ENCODE data around the gene DNAJB7. TPM values are rescaled to one million over a fixed set of nuclear protein-coding genes. Genes with fewer than 3 reads are reported as not detected.
"Not testable (repeated sequence)": the region's sequence is repeated elsewhere in the genome, so short reads cannot be mapped to it uniquely, and the experiment has no call there.

DNAJB7 gene
- polyA plus RNA-seq, 3 donors from 2014 or later, result 0.21 TPM; not detected in 2

- peaks cover 32 to 62% of the 10 kb centered on the region in 2 donors for H3K4me1 Mint-ChIP-seq
- DNase-seq, result no peak
- H3K36me3 Mint-ChIP-seq, result peaks cover 0 to 11% (median 4%) of the 10 kb centered on the region in 3 donors
- peaks cover 6 to 16% (median 16%) of the 10 kb centered on the region in 3 donors for H3K27me3 Mint-ChIP-seq (ENCODE audit: low read depth in 3 of 3)
- H3K9me3 Mint-ChIP-seq, result no peaks in the 10 kb centered on the region
- peak overlapping the region; percentile 99 to 100 (median 100) for H3K27ac Mint-ChIP-seq
- H3K4me3 Mint-ChIP-seq, result peak overlapping the region; percentile 99 to 100 (median 99)
Observed at GRCh38 chr22:40857309-40857855, 4.5 kb downstream of the DNAJB7 start.

GRCh38 chr22:40856513-40857308 lies 5.2 kb downstream of the DNAJB7 start, which contains the start of the genes ST13 and XPNPEP3:
ST13 (minus strand) TSS chr22:40856639; CDS start chr22:40856540, 99 bp downstream.
XPNPEP3 (plus strand) TSS chr22:40857148; CDS start chr22:40857182, 34 bp downstream.
- Mint-ChIP-seq H3K4me1 (peaks cover 32 to 66% of the 10 kb centered on the region in 2 donors), H3K9me3 (no peaks in the 10 kb centered on the region), H3K36me3 (peaks cover 0 to 8% (median 2%) of the 10 kb centered on the region in 3 donors), H3K4me3 (peak within 1 kb of the TSS; percentile 99 to 100 (median 99)), H3K27ac (peak within 1 kb of the TSS; percentile 99 to 100 (median 100)), H3K27me3 (ENCODE audit: low read depth in 3 of 3) (peaks cover 6 to 16% (median 16%) of the 10 kb centered on the region in 3 donors)
- DNase-seq, result peak; percentile 96 to 97 (median 97)

DNA sequence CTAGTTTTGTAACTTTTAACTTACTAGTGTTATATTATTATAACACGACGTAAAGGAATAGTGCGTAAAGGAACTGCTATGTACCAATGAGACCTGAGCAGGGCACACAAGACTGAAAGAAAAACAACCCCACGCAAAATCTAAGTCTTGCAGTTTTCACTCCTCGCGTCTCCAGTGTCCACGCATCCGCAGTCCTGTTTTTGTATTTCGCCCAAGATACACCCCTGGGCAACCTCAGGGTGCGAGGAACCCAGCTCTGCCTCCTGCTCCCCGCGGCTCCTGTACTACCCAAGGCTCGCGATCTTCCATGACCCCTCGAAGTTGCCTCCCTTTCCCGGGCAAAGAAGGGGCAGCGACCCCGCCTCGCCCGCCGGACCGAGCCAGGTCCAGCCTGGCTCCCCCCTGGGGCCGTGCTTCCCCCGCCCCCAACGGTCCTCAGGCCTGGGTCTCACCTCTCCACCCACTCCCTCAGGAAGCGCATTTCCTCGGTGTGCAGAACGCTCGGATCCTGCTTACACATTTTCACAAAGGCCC lies 5.9 kb downstream of the DNAJB7 start:
- no peak for DNase-seq
- Mint-ChIP-seq H3K36me3 (peaks cover 0 to 2% (median 0%) of the 10 kb centered on the region in 3 donors), H3K4me1 (peaks cover 35 to 71% of the 10 kb centered on the region in 2 donors), H3K4me3 (peak overlapping the region; percentile 99 to 100 (median 99)), H3K9me3 (no peaks in the 10 kb centered on the region), H3K27ac (peak overlapping the region; percentile 99 to 100 (median 100)), H3K27me3 (ENCODE audit: low read depth in 3 of 3) (peaks cover 6 to 16% (median 16%) of the 10 kb centered on the region in 3 donors)

DNA sequence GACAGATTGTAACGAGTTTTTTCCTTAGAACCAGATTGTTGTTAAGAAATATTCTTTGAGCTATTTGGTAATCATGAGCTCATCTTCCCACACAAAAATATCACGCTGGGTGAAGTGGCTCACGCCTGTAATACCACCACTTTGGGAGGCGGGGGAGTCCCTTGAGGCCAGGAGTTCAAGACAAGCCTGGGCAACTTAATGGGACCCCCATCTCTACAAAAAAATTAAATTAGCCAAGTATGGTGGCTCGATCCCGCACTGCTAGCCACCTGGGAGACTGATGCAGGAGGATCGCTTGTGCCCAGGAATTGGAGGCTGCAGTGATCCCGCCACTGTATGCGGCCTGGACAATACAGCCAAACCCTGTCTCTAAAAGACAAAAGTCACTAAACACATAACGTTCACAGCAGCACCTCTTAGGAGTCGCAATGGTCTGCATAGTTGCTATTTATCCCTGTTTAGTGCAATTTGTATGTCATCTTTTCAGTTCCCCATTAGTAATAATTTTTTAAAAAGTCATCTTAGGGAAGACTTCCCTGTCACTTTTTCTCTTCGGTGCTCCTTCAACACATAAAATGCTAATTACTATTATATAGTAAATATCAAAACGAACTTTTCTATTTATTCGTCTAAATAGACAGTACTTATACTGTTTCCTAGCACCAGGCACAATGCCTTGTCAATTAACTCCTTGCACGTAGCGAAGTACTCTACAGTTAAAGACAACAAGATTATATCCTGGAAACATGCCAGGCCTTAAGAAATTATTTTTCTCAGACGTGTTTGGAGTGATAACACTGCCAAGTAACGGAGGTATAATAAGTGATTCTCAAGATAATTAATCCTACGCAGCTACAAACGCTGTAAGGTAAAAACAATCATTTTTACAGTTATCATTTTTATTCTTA lies 6.6 kb downstream of the DNAJB7 start:
- DNase-seq, result peak in 1 of 3 donors; percentile 1
- H3K9me3 Mint-ChIP-seq, result no peaks in the 10 kb centered on the region
- peak overlapping the region; percentile 54 to 100 (median 99) for H3K4me3 Mint-ChIP-seq
- peaks cover 0 to 2% (median 0%) of the 10 kb centered on the region in 3 donors for H3K36me3 Mint-ChIP-seq
- peak overlapping the region; percentile 99 to 100 (median 100) for H3K27ac Mint-ChIP-seq
- H3K27me3 Mint-ChIP-seq (ENCODE audit: low read depth in 3 of 3), result peaks cover 6 to 16% (median 16%) of the 10 kb centered on the region in 3 donors
- H3K4me1 Mint-ChIP-seq, result peaks cover 35 to 74% of the 10 kb centered on the region in 2 donors

DNA sequence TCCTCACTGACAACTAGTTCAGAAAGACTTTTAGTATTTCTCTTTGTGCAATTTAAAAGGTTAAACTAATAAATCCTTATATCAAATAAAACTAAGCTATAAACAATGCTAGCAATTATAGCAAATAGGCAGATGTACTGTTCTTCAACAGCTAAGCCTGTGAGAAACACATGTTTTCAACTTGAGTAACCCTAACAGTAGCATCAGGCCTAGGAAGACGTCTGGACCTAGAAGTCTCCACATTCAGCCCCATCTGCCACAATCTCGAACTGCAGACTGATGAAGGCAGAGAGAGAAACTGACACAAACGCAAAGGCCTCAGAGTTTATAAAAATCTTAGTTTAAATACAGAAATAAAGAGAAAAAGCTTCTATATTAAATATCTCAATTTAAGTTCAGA lies 8.0 kb downstream of the DNAJB7 start:
- Mint-ChIP-seq H3K4me3 (peak overlapping the region in 2 of 5 donors; percentile 27 to 45), H3K36me3 (peaks cover 0 to 4% (median 0%) of the 10 kb centered on the region in 3 donors), H3K27me3 (ENCODE audit: low read depth in 3 of 3) (peaks cover 6 to 16% (median 16%) of the 10 kb centered on the region in 3 donors), H3K9me3 (no peaks in the 10 kb centered on the region), H3K27ac (peak overlapping the region in 2 of 6 donors; percentile 18 to 63), H3K4me1 (peaks cover 35 to 75% of the 10 kb centered on the region in 2 donors)
- no peak for DNase-seq

- H3K36me3 Mint-ChIP-seq, result peaks cover 0 to 4% (median 0%) of the 10 kb centered on the region in 3 donors
- H3K4me1 Mint-ChIP-seq, result peaks cover 35 to 73% of the 10 kb centered on the region in 2 donors
- peak overlapping the region in 1 of 5 donors; percentile 0 for H3K4me3 Mint-ChIP-seq
- DNase-seq, result no peak
- H3K27me3 Mint-ChIP-seq (ENCODE audit: low read depth in 3 of 3), result peaks cover 6 to 16% (median 16%) of the 10 kb centered on the region in 3 donors
- H3K27ac Mint-ChIP-seq, result peak overlapping the region in 2 of 6 donors; percentile 18 to 63
- H3K9me3 Mint-ChIP-seq, result no peaks in the 10 kb centered on the region
Observed at GRCh38 chr22:40853333-40853732, 8.6 kb downstream of the DNAJB7 start.

GRCh38 chr22:40845816-40846215 lies 16.1 kb downstream of the DNAJB7 start:
- H3K4me1 Mint-ChIP-seq, result peaks cover 0 to 25% of the 10 kb centered on the region in 2 donors
- not testable (repeated sequence) for H3K27me3 Mint-ChIP-seq (ENCODE audit: low read depth in 3 of 3)

DNA sequence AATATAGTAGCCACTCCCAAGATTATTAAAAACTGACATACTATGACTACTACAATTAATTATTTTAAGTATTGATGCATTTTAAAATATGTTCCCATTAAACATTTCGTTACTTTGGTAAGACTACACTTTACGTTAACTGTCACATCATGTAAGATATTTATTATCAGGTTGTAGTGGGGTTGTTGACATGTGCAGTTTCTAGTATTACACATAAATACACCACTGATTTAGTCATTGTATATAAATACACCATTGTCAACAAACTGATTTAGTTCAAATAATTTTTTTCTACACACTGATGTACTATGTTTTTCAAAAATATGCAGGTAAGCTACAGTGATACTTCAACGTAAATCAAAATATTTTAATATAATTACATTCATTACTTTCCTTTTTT lies 17.0 kb downstream of the DNAJB7 start:
- no peaks in the 10 kb centered on the region for H3K9me3 Mint-ChIP-seq
- no peak for DNase-seq
- peaks cover 20 to 34% (median 21%) of the 10 kb centered on the region in 3 donors for H3K36me3 Mint-ChIP-seq
- H3K4me3 Mint-ChIP-seq, result no peak overlapping the region
- no peaks in the 10 kb centered on the region for H3K27me3 Mint-ChIP-seq (ENCODE audit: low read depth in 3 of 3)
- peaks cover 0 to 19% of the 10 kb centered on the region in 2 donors for H3K4me1 Mint-ChIP-seq
- H3K27ac Mint-ChIP-seq, result no peak overlapping the region

More at GRCh38 chr22:40845816-40846215, 16.1 kb downstream of the DNAJB7 start:
- not testable (repeated sequence) for H3K4me3 Mint-ChIP-seq, H3K27ac Mint-ChIP-seq, H3K9me3 Mint-ChIP-seq, DNase-seq
- peaks cover 13 to 30% (median 24%) of the 10 kb centered on the region in 3 donors for H3K36me3 Mint-ChIP-seq

GRCh38 chr22:40838486-40838885 lies 23.4 kb downstream of the DNAJB7 start:
- peaks cover 0 to 13% of the 10 kb centered on the region in 2 donors for H3K4me1 Mint-ChIP-seq
- no peak for DNase-seq
- no peaks in the 10 kb centered on the region for H3K27me3 Mint-ChIP-seq (ENCODE audit: low read depth in 3 of 3)
- H3K9me3 Mint-ChIP-seq, result no peaks in the 10 kb centered on the region
- no peak overlapping the region for H3K27ac Mint-ChIP-seq
- no peak overlapping the region for H3K4me3 Mint-ChIP-seq
- peaks cover 19 to 41% (median 20%) of the 10 kb centered on the region in 3 donors for H3K36me3 Mint-ChIP-seq

DNA sequence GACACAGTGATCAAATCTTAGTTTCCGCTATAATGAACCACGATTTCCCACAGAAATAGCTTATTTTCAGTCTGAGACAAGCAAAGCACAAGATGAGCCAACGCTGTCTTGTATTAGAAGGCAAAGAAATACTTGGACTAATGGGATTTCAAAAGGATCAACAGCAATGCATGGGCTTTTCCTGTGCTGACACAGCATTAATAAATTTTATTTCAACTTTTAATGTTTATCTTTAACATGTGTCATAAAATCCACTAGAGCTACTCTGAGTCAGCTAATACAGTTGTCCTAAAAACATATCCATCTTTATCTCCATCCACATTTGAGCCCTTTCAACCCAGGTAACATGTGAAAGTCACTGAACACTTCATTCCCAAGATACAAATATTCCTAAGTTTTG lies 27.3 kb downstream of the DNAJB7 start:
- Mint-ChIP-seq H3K4me1 (no peaks in the 10 kb centered on the region), H3K36me3 (peaks cover 14 to 36% (median 26%) of the 10 kb centered on the region in 3 donors), H3K4me3 (no peak overlapping the region), H3K27me3 (ENCODE audit: low read depth in 3 of 3) (no peaks in the 10 kb centered on the region), H3K9me3 (no peaks in the 10 kb centered on the region), H3K27ac (peak overlapping the region in 1 of 6 donors; percentile 34)
- no peak for DNase-seq

- no peak for DNase-seq
- Mint-ChIP-seq H3K36me3 (peaks cover 12 to 36% (median 28%) of the 10 kb centered on the region in 3 donors), H3K4me3 (no peak overlapping the region), H3K27ac (no peak overlapping the region), H3K4me1 (no peaks in the 10 kb centered on the region), H3K9me3 (no peaks in the 10 kb centered on the region), H3K27me3 (ENCODE audit: low read depth in 3 of 3) (no peaks in the 10 kb centered on the region)
Observed at GRCh38 chr22:40829131-40829530, 32.8 kb downstream of the DNAJB7 start.

DNA sequence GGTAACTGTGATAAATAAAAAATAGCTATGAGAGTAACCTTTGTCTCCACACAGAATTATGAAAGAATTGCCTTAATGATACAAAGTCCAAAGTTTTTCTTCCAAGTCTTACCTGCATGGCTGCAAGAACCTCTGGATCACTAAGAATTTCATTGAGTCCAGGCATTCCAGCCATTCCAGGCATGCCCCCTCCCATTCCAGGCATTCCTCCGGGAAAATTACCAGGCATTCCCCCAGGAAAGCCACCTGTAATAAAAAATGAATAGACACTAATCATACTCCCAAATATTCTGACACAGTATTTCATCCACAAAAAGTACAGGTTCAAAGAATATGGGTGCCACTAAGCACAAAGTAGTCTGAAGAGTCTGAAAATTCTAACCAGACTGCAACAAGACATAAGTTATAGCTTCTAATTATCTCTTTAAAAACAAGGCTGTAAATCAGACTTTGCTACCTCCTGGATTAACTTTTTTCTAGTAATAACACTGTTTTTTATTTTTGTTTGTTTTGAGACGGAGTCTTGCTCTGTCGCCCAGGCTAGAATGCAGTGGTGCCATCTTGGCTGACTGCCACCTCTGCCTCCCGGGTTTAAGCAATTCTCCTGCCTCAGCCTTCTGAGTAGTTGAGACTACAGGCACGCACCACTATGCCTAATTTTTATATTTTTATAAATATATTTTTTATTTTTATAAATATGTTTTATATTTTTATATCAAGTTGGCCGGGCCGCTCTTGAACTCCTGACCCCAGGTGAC lies 34.8 kb downstream of the DNAJB7 start:
- H3K4me1 Mint-ChIP-seq, result no peaks in the 10 kb centered on the region
- H3K9me3 Mint-ChIP-seq, result no peaks in the 10 kb centered on the region
- DNase-seq, result no peak
- peak overlapping the region in 1 of 6 donors; percentile 24 for H3K27ac Mint-ChIP-seq
- H3K4me3 Mint-ChIP-seq, result no peak overlapping the region
- peaks cover 9 to 32% (median 25%) of the 10 kb centered on the region in 3 donors for H3K36me3 Mint-ChIP-seq
- no peaks in the 10 kb centered on the region for H3K27me3 Mint-ChIP-seq (ENCODE audit: low read depth in 3 of 3)
